Osteoblast (primary cell): ENCODE results near the gene ADAMTS13. TPM values are rescaled to one million over a fixed set of nuclear protein-coding genes. Genes with fewer than 3 reads are reported as not detected.
"Not testable (repeated sequence)": the region's sequence is repeated elsewhere in the genome, so short reads cannot be mapped to it uniquely, and the experiment has no call there.

ENCODE experiments used
- DNase-seq: peaks from one replicate; pipeline ENCODE4 v3.0.0; 2011; ENCODE audit warnings: low spot score, mixed read lengths; ENCODE audit not compliant: insufficient read length; ENCODE audit errors: missing footprints
- H2AFZ ChIP-seq: 2 replicates; pipeline ENCODE4 v1.6.0; 2011; ENCODE audit warnings: mild to moderate bottlenecking, low read length
- H3K27ac ChIP-seq: 2 replicates; pipeline ENCODE4 v1.5.1; 2011; ENCODE audit warnings: mild to moderate bottlenecking, low read depth, low read length, moderate library complexity
- H3K27me3 ChIP-seq: 2 replicates; pipeline ENCODE4 v1.6.0; 2012; ENCODE audit warnings: mild to moderate bottlenecking, control low read depth, inconsistent platforms, low read length, moderate library complexity; ENCODE audit not compliant: insufficient read depth
- H3K36me3 ChIP-seq: 2 replicates; pipeline ENCODE4 v1.5.1; 2011; ENCODE audit warnings: mild to moderate bottlenecking, low read length, control low read depth, moderate library complexity; ENCODE audit not compliant: insufficient read depth
- H3K4me1 ChIP-seq: 2 replicates; pipeline ENCODE4 v1.5.1; 2011; ENCODE audit warnings: mild to moderate bottlenecking, low read length, control low read depth, moderate library complexity; ENCODE audit not compliant: insufficient read depth
- H3K4me2 ChIP-seq: 2 replicates; pipeline ENCODE4 v1.6.0; 2011; ENCODE audit warnings: mild to moderate bottlenecking, low read length; ENCODE audit not compliant: insufficient read depth
- H3K4me3 ChIP-seq: fragments of 200-600 bp; sonication (generic); 3 replicates; pipeline ENCODE4 v1.5.1; 2012; ENCODE audit warnings: mild to moderate bottlenecking, low read length, inconsistent platforms; ENCODE audit not compliant: insufficient read depth
- H3K79me2 ChIP-seq: 2 replicates; pipeline ENCODE4 v1.6.0; 2012; ENCODE audit warnings: mild to moderate bottlenecking, low read length, control low read depth, inconsistent platforms; ENCODE audit not compliant: insufficient read depth
- H3K9me3 ChIP-seq: 2 replicates; pipeline ENCODE4 v1.5.1; 2011; ENCODE audit warnings: low read depth, low read length, control low read depth
- H4K20me1 ChIP-seq: 2 replicates; pipeline ENCODE4 v1.6.0; 2012; ENCODE audit warnings: mild to moderate bottlenecking, low read length, control low read depth; ENCODE audit not compliant: insufficient read depth
- total RNA-seq: library from RNA; depleted of rRNA; stranded (reverse); fragments of >200 nt; gene quantifications from 2 replicates; pipeline ENCODE4 v1.2.3, GENCODE V29; 2012
- TF ChIP-seq, protein P1 (sequence below): IDR thresholded peaks from 2 replicates; pipeline ENCODE4 v1.5.1; 2011; ENCODE audit warnings: mild to moderate bottlenecking, low read depth, low read length, moderate library complexity; ENCODE audit errors: extremely low read depth

The ADAMTS13 gene
- total RNA-seq, 1 donor = 1.4 TPM

DNA sequence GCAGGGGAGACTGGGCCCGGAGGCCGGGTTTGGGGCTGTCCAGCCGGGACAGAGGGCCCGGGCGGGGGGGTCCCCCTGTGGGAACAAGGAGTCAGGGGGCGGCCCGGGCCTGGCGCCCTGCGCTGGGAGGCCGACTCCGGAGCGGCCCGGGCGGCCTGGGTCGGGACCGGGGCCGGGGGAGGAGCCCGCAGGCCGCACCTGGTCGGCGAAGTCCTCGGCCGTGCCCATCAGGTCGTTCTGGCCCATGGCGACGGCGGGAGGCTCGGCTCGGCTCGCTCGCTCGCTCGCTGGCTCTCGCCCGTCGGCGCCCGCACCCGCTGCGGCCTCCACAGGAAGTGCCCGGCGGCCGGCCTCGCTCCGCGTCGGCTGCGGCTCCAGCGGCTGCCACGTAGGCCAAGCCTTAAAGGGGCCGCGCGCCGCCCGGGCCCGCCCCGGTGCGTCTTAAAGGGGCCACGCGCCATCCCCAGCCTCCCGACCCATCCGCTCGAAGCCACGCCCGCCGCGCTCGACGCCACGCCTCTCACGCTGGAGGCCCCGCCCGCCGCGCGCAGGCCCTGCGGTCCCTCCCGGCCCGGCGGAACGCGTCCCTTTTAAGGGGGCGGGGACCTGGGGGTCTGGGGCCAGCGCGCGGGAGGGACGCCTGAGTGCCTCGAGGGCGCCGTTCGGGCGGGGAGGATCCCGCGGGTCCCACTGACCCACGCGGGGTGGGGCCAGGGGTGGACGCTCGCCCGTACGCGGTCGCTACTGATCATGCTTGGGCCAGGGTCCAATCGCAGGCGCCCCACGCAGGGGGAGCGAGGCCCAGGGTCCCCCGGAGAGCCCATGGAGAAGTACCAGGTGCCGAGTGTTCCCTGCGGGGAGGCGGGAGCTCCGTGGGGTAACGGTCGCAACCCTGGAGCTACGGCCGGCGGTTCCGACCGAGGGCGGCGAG, 46.2 kb upstream of the ADAMTS13 start, which contains the start of the genes STKLD1 and SURF4:
STKLD1 (plus strand) TSS at position 643 of the 931 bp plus-strand sequence; CDS start at position 751, 108 bp downstream.
SURF4 (minus strand) TSS at position 337 of the 931 bp plus-strand sequence; CDS start at position 246, 91 bp downstream.
- peak within 1 kb of the TSS; percentile 96 for H3K4me3 ChIP-seq
- H3K4me1 ChIP-seq = peaks cover 38% of the 10 kb centered on the region
- H3K9me3 ChIP-seq = no peaks in the 10 kb centered on the region
- H3K36me3 ChIP-seq = peaks cover 22% of the 10 kb centered on the region
- peak within 1 kb of the TSS; percentile 90 for H2AFZ ChIP-seq
- peak; percentile 100 for DNase-seq
- peaks cover 49% of the 10 kb centered on the region for H3K79me2 ChIP-seq
- H4K20me1 ChIP-seq = peaks cover 39% of the 10 kb centered on the region
- peak within 1 kb of the TSS; percentile 95 for H3K4me2 ChIP-seq
- no peaks in the 10 kb centered on the region for H3K27me3 ChIP-seq
- TF ChIP-seq, protein P1, sequence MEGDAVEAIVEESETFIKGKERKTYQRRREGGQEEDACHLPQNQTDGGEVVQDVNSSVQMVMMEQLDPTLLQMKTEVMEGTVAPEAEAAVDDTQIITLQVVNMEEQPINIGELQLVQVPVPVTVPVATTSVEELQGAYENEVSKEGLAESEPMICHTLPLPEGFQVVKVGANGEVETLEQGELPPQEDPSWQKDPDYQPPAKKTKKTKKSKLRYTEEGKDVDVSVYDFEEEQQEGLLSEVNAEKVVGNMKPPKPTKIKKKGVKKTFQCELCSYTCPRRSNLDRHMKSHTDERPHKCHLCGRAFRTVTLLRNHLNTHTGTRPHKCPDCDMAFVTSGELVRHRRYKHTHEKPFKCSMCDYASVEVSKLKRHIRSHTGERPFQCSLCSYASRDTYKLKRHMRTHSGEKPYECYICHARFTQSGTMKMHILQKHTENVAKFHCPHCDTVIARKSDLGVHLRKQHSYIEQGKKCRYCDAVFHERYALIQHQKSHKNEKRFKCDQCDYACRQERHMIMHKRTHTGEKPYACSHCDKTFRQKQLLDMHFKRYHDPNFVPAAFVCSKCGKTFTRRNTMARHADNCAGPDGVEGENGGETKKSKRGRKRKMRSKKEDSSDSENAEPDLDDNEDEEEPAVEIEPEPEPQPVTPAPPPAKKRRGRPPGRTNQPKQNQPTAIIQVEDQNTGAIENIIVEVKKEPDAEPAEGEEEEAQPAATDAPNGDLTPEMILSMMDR = no peak
- peak within 1 kb of the TSS; percentile 93 for H3K27ac ChIP-seq

DNA sequence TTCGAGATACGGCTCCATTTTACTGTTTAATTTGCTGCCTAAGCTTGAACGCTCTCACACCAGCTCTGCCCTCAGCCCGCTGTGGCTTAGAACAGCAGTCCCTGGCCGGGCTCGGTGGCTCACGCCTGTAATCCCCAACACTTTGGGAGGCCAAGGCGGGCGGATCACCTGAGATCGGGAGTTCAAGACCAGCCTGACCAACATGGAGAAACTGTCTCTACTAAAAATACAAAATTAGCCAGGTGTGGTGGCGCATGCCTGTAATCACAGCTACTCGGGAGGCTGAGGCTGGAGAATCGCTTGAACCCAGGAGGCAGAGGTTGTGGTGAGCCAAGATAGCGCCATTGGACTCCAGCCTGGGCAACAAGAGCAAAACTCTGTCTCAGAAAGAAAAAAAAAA, 44.9 kb upstream of the ADAMTS13 start:
- peaks cover 16% of the 10 kb centered on the region for H3K36me3 ChIP-seq
- H4K20me1 ChIP-seq = peaks cover 26% of the 10 kb centered on the region
- not testable (repeated sequence) for H3K4me3 ChIP-seq, H3K27ac ChIP-seq, DNase-seq, H3K9me3 ChIP-seq, H2AFZ ChIP-seq, H3K27me3 ChIP-seq
- peaks cover 36% of the 10 kb centered on the region for H3K79me2 ChIP-seq
- H3K4me1 ChIP-seq = peaks cover 25% of the 10 kb centered on the region
- peak overlapping the region; percentile 90 for H3K4me2 ChIP-seq

DNA sequence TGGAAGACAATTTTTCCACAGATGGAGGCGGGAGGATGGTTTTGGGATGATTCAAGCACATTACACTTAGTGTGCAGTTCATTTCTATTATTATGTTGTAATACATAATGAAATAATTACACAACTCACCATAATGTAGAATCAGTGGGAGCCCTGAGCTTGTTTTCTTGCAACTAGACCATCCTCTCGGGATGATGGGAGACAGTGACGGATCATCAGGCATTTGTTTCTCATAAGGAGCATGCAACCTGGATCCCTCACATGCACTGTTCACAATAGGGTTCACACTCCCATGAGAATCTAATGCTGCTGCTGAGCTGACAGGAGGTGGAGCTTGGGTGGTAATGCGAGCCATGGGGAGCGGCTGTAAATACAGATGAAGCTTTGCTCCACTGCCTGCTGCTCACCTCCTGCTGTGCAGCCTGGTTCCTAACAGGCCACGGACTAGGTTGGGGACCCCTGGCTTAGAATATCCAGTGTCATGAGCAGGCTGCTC, 44.4 kb upstream of the ADAMTS13 start:
- peaks cover 31% of the 10 kb centered on the region for H3K79me2 ChIP-seq
- peaks cover 11% of the 10 kb centered on the region for H3K36me3 ChIP-seq
- H3K4me3 ChIP-seq = no peak overlapping the region
- H3K27me3 ChIP-seq = no peaks in the 10 kb centered on the region
- peaks cover 20% of the 10 kb centered on the region for H3K4me1 ChIP-seq
- TF ChIP-seq, protein P1 = no peak
- no peak overlapping the region for H3K4me2 ChIP-seq
- peak; percentile 47 for DNase-seq
- no peak overlapping the region for H2AFZ ChIP-seq
- no peaks in the 10 kb centered on the region for H3K9me3 ChIP-seq
- no peak overlapping the region for H3K27ac ChIP-seq
- peaks cover 21% of the 10 kb centered on the region for H4K20me1 ChIP-seq

DNA sequence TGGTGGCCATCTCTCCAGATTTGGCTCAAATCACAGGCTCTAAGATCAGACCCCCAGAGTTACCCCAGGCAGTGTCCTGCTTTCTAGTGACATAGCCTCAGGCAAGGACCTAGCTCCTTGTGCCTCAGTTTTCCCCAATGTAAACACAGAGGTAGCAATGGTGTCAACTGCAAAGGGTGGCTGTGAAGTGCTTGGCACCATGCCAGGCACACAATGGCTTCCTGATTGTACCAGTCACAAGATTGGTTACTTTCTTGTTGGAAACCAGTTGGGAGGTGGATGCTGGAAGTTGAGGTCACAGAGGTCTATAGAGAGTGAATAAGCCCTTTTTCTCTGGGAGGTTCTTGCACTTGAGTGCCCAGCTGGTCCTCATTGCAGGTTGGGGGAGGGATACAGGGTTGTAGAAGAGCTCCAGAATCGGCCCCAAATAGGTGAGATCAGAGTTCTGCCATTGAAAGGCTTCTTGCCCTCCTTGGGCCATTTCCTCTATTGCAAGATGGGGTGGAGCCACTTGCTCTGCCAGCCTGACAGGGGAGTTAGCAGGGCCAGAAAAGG, 43.7 kb upstream of the ADAMTS13 start:
- Histone ChIP-seq H3K36me3 (peaks cover 4% of the 10 kb centered on the region), H3K27me3 (no peaks in the 10 kb centered on the region), H4K20me1 (peaks cover 15% of the 10 kb centered on the region), H3K4me2 (no peak overlapping the region), H3K4me3 (no peak overlapping the region), H3K9me3 (no peaks in the 10 kb centered on the region), H3K27ac (no peak overlapping the region), H3K4me1 (peaks cover 14% of the 10 kb centered on the region), H2AFZ (no peak overlapping the region), H3K79me2 (peaks cover 24% of the 10 kb centered on the region)
- DNase-seq = peak; percentile 56
- TF ChIP-seq, protein P1 = no peak
